Measurements from ENCODE around the gene C5orf58.

The C5orf58 gene

DNA sequence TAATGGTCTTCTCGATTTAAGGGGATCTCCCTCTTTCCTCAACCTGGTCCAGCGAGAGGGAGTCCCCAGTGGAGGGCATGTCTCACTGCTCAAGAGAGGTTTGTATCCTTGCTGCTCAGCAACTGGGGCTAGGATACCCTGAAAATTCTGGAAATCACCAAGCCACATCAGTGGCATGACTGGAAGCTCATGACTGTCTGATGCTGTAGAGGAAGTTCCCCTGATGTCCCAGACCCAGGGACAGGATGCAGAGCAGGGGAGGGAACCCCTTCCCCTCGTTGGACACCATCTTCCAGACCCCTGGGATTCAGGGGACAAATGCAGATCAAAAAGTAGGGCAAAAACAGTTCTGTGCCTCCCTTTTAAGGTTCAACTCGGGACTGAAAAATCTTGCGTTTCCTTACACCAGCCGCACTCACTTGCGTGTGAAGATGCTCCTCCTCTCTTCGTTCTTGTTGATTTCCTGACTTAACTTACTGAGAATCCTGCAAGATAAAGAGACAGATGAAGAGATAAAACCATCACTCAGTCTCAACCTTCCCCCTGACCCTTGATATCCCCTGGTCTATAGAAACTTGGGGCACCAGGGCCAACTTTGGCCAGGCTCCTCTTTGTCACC is 42.7 kb downstream of the C5orf58 start:
- H3K4me1 Mint-ChIP-seq, result peaks cover 44% of the 10 kb centered on the region
- H3K9me3 Mint-ChIP-seq, result no peaks in the 10 kb centered on the region
- no peaks in the 10 kb centered on the region for H3K36me3 Mint-ChIP-seq (ENCODE audit: low read depth)
- no peak overlapping the region for H3K27ac Mint-ChIP-seq
- H3K4me3 Mint-ChIP-seq, result no peak overlapping the region
- TF ChIP-seq, protein P1, sequence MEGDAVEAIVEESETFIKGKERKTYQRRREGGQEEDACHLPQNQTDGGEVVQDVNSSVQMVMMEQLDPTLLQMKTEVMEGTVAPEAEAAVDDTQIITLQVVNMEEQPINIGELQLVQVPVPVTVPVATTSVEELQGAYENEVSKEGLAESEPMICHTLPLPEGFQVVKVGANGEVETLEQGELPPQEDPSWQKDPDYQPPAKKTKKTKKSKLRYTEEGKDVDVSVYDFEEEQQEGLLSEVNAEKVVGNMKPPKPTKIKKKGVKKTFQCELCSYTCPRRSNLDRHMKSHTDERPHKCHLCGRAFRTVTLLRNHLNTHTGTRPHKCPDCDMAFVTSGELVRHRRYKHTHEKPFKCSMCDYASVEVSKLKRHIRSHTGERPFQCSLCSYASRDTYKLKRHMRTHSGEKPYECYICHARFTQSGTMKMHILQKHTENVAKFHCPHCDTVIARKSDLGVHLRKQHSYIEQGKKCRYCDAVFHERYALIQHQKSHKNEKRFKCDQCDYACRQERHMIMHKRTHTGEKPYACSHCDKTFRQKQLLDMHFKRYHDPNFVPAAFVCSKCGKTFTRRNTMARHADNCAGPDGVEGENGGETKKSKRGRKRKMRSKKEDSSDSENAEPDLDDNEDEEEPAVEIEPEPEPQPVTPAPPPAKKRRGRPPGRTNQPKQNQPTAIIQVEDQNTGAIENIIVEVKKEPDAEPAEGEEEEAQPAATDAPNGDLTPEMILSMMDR (IDR thresholded peaks at IDR 0.05), result no peak
- peaks cover 31% of the 10 kb centered on the region for H3K27me3 Mint-ChIP-seq (ENCODE audit: low read depth, poor library complexity)
- DNase-seq, result no peak

GRCh38 chr5:170276140-170276539 is 43.4 kb downstream of the C5orf58 start:
- peaks cover 30% of the 10 kb centered on the region for H3K27me3 Mint-ChIP-seq (ENCODE audit: low read depth, poor library complexity)
- TF ChIP-seq, protein P1 (IDR thresholded peaks at IDR 0.05), result no peak
- peaks cover 42% of the 10 kb centered on the region for H3K4me1 Mint-ChIP-seq
- no peaks in the 10 kb centered on the region for H3K9me3 Mint-ChIP-seq
- H3K27ac Mint-ChIP-seq, result no peak overlapping the region
- no peak overlapping the region for H3K4me3 Mint-ChIP-seq
- DNase-seq, result no peak
- no peaks in the 10 kb centered on the region for H3K36me3 Mint-ChIP-seq (ENCODE audit: low read depth)

DNA sequence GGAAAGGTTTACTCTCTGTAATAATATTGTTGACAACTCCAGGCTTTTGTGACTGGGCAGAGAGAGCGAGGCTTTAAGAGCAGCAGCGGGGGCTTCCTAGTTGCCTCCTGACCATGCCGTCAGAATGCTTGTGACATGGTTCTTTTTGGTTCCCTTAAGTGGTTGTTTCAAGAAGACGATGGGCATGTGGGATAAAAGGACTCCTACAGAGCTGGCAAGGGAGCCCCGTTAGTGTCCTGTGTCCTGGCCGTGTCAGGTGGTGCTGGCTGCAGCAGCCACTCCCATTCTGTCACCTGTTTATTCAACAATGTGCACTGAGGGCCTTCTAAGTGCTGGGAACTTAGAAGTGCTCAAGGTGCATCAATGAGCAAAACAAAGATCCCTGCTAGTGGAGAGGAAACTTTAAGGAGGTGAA is 45.1 kb downstream of the C5orf58 start:
- no peak for DNase-seq
- Mint-ChIP-seq H3K4me3 (no peak overlapping the region), H3K4me1 (peaks cover 34% of the 10 kb centered on the region), H3K27ac (no peak overlapping the region), H3K9me3 (peaks cover under 1% of the 10 kb centered on the region), H3K36me3 (ENCODE audit: low read depth) (no peaks in the 10 kb centered on the region), H3K27me3 (ENCODE audit: low read depth, poor library complexity) (peaks cover 30% of the 10 kb centered on the region)
- TF ChIP-seq, protein P1 (IDR thresholded peaks at IDR 0.05), result no peak

DNA sequence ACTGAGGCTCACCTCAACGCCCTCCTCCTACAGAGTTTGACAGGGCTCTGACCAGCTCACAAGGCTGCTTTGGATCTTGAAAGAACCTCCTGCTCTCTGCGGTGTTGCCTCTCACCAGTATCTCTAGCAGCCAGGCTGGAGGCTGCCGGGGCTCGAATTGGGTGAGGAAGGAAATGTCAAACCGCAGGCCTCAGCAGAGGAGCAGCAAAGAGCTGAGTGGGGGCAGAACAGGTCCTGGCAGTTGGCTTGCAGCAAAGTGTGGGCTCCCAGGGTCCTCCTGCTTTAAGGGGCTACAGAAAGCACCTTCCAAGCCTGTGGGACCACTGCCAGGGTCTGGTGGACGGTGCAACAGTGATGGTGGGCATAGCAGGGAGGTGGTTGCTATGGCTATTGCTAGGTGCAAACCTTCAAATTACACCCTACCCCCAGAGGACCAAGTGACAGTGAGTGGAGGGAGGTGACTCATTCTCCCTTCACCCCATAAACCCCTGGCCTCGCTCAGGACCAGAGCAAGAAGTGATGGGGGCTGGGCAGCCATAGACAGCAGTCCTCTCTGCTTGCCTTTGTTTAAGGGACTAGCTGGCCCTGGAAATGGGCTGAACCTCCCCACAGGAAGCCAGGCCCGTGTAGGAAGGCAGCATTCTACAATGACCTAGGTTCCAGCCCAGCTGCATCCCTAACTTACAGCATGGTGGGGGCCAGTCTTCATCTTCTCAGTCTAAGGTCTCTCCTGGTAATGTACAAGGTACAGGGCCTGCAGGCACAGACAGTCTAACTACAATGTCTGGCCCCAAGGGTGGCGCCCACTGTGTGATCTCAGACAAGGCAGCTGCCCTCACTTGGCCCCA is 46.0 kb downstream of the C5orf58 start:
- Mint-ChIP-seq H3K36me3 (ENCODE audit: low read depth) (no peaks in the 10 kb centered on the region), H3K4me3 (no peak overlapping the region), H3K27ac (no peak overlapping the region), H3K27me3 (ENCODE audit: low read depth, poor library complexity) (peaks cover 39% of the 10 kb centered on the region), H3K4me1 (peaks cover 34% of the 10 kb centered on the region), H3K9me3 (peaks cover 10% of the 10 kb centered on the region)
- TF ChIP-seq, protein P1 (IDR thresholded peaks at IDR 0.05), result no peak
- DNase-seq, result no peak

DNA sequence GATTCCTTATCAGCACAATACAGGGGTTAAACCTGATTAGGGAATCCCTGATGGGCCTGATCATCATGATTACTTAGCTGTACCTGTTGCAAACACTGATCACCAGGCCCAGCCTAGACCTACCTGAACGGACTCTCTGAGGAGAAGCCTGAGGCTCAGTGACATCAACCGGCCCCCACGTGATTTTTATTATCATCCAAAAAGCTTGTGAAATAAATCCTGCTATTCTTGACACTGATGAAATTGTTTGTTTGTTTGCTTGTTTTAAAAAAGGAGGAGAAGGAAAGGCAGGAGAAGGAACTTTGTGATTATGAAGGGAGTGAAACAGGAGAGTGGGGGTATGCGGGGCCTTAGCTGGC is 46.7 kb downstream of the C5orf58 start:
- no peak overlapping the region for H3K27ac Mint-ChIP-seq

More for the DNA sequence above, 46.7 kb downstream of the C5orf58 start:
- Mint-ChIP-seq H3K4me1 (peaks cover 30% of the 10 kb centered on the region), H3K9me3 (peaks cover 15% of the 10 kb centered on the region), H3K27me3 (ENCODE audit: low read depth, poor library complexity) (peaks cover 40% of the 10 kb centered on the region), H3K36me3 (ENCODE audit: low read depth) (no peaks in the 10 kb centered on the region), H3K4me3 (no peak overlapping the region)
- TF ChIP-seq, protein P1 (IDR thresholded peaks at IDR 0.05), result no peak
- no peak for DNase-seq
